ENCODE data around the gene ZNF587B. TPM values are rescaled to one million over a fixed set of nuclear protein-coding genes. Genes with fewer than 3 reads are reported as not detected.

The ZNF587B gene
- total RNA-seq, 6 donors from 2014 or later = 10.2 to 32.5 (median 16.4) TPM

DNA sequence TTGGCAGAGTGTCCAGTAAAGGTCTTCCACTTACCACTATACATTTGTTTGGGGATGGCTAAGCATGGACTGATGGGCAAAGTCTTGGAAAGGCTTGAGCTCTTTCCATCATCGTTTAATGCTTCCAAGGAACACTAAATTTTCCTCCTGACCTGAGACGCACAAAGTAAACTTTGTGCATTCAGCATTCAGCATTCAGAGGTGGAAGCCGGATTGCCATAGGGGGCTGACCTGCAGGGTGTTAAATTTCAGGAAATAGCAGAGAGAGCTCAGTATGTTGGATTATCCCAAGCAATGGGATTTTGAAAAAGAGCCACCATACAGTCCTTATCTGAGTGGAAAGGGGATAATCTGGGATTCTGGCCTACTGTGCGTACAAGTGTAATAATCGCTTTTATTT, 29.4 kb upstream of the ZNF587B start:
- no peak for ATAC-seq (ENCODE audit: low FRiP score in 2 of 2)
- TF ChIP-seq POLR2A (IDR thresholded peaks at IDR 0.05) = no peak
- TF ChIP-seq EP300 (IDR thresholded peaks at IDR 0.05) = no peak
- no peak for TF ChIP-seq POLR2AphosphoS5 (IDR thresholded peaks at IDR 0.05)
- TF ChIP-seq CTCF (IDR thresholded peaks at IDR 0.05) = no peak
- Histone ChIP-seq H3K36me3 (peaks cover 0 to 7% (median 0%) of the 10 kb centered on the region in 4 donors), H3K4me1 (peaks cover 8 to 40% (median 19%) of the 10 kb centered on the region in 4 donors), H3K9me3 (no peaks in the 10 kb centered on the region), H3K27me3 (no peaks in the 10 kb centered on the region), H3K27ac (peak overlapping the region in 1 of 4 donors; percentile 76), H3K4me3 (no peak overlapping the region)
- 84% methylated on average over 5 of the region's 5 CpGs for WGBS, 2 donors
- no peak for DNase-seq

DNA sequence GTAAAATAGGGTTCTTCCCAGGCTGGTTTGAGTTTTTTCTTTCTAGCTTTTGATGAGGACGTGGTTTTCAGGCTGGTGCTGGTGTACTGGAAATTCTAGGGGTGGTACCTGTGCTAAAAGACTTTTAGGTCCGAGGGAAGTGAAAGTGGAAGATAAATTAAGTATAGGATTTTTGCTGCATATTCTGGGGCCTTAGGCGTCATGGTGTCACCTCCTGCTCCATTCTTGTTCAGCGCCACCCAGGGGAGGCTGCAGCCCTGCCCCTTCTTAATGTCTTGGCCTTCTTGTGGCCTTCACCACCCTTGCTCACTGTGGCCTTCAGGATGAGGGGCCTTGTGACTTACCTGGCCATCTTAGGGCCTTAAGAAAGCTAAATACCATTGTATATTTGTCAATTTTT, 27.8 kb upstream of the ZNF587B start:
- H3K36me3 ChIP-seq = peaks cover 0 to 11% (median 0%) of the 10 kb centered on the region in 4 donors
- H3K9me3 ChIP-seq = no peaks in the 10 kb centered on the region
- no peaks in the 10 kb centered on the region for H3K27me3 ChIP-seq
- WGBS, 2 donors = 85 to 96% methylated on average over 4 of the region's 4 CpGs
- no peak for TF ChIP-seq EP300 (IDR thresholded peaks at IDR 0.05)
- no peak for TF ChIP-seq POLR2AphosphoS5 (IDR thresholded peaks at IDR 0.05)
- no peak for TF ChIP-seq POLR2A (IDR thresholded peaks at IDR 0.05)
- TF ChIP-seq CTCF (IDR thresholded peaks at IDR 0.05) = no peak
- DNase-seq (no peak), ATAC-seq (ENCODE audit: low FRiP score in 2 of 2) (no peak)
- H3K4me3 ChIP-seq = no peak overlapping the region
- H3K4me1 ChIP-seq = peaks cover 8 to 42% (median 19%) of the 10 kb centered on the region in 4 donors
- H3K27ac ChIP-seq = no peak overlapping the region

- H3K4me1 ChIP-seq = peaks cover 8 to 40% (median 19%) of the 10 kb centered on the region in 4 donors
- peak overlapping the region; percentile 56 to 87 (median 76) for H3K27ac ChIP-seq
- ATAC-seq (ENCODE audit: low FRiP score in 2 of 2) = no peak
- no peak for TF ChIP-seq POLR2AphosphoS5 (IDR thresholded peaks at IDR 0.05)
- TF ChIP-seq POLR2A (IDR thresholded peaks at IDR 0.05) = no peak
- no peak for TF ChIP-seq CTCF (IDR thresholded peaks at IDR 0.05)
- TF ChIP-seq EP300 (IDR thresholded peaks at IDR 0.05) = no peak
- H3K27me3 ChIP-seq = no peaks in the 10 kb centered on the region
- H3K9me3 ChIP-seq = no peaks in the 10 kb centered on the region
- WGBS, 2 donors = 9 to 15% methylated on average over 6 of the region's 6 CpGs
- no peak for DNase-seq
- peak overlapping the region; percentile 27 to 51 (median 48) for H3K4me3 ChIP-seq
- peaks cover 3 to 20% (median 6%) of the 10 kb centered on the region in 4 donors for H3K36me3 ChIP-seq
Measured at GRCh38 chr19:57803265-57803593, 26.9 kb upstream of the ZNF587B start.

DNA sequence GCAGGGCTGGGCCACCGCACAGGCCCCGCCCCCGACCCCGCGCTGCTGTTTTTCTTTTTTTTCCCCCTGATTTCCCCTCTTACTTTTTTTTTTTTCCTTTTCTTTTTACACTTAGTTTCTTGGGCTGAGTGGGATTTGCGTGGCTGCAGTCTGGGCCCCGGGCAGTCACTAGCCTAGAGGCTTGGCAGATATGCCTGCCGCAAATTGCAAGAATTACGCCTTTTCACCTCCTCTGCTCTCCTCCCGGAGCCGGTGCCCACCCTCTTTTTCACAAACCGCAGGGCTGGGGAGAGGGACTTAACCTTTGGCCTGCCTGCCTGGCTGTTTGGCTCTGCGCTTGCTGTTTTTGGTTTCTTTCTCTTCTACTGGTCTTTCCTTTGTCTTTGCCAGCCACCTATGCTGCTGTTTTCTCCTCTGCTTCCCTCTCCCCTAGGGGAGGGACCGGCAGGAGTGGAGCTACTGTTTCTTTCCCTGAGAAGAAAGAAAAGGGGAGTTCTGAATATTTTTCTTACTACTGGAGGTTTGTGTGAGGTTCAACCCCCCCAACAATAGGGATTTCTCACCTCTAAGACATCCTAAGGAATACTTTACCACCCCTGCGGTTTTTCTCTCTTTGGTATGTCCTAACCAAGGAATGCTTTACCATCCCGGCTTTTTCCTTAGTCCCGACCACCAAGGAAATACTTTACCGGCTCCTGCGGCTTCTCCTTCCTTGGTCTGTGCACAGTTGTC, 26.3 kb upstream of the ZNF587B start:
- Histone ChIP-seq H3K27ac (peak overlapping the region; percentile 56 to 87 (median 76)), H3K9me3 (no peaks in the 10 kb centered on the region), H3K27me3 (no peaks in the 10 kb centered on the region), H3K4me3 (peak overlapping the region; percentile 27 to 51 (median 48)), H3K4me1 (peaks cover 8 to 40% (median 16%) of the 10 kb centered on the region in 4 donors), H3K36me3 (peaks cover 7 to 24% (median 9%) of the 10 kb centered on the region in 4 donors)
- 2 to 8% methylated on average over 19 of the region's 19 CpGs for WGBS, 2 donors
- TF ChIP-seq CTCF (IDR thresholded peaks at IDR 0.05) (no peak), POLR2AphosphoS5 (IDR thresholded peaks at IDR 0.05) (no peak), EP300 (IDR thresholded peaks at IDR 0.05) (no peak), POLR2A (IDR thresholded peaks at IDR 0.05) (no peak)
- no peak for DNase-seq
- ATAC-seq (ENCODE audit: low FRiP score in 2 of 2) = peak; percentile 34 to 75

DNA sequence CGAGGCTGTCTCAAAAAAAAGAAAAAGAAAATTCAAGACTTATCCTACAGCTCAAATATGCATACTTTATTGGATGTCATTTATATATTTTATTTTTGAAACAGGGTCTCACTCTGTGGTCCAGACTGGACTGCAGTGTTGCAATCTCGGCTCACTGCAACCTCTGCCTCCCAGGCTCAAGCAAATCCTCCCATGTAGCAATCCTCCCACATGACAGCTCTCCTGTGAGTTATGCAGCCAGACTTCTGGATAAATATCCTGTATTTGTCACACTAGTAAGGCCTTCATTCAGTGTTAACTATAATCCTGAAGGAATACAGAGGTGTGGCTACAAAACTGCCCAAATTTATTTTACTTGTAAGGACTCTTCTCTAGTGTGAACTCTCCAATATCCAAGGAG, 22.6 kb upstream of the ZNF587B start:
- Histone ChIP-seq H3K4me3 (no peak overlapping the region), H3K27me3 (no peaks in the 10 kb centered on the region), H3K27ac (no peak overlapping the region), H3K4me1 (peaks cover 17 to 40% (median 28%) of the 10 kb centered on the region in 4 donors), H3K9me3 (no peaks in the 10 kb centered on the region), H3K36me3 (peaks cover 7 to 54% (median 21%) of the 10 kb centered on the region in 4 donors)
- TF ChIP-seq POLR2AphosphoS5 (IDR thresholded peaks at IDR 0.05) (no peak), EP300 (IDR thresholded peaks at IDR 0.05) (no peak), POLR2A (IDR thresholded peaks at IDR 0.05) (no peak), CTCF (IDR thresholded peaks at IDR 0.05) (no peak)
- ATAC-seq (ENCODE audit: low FRiP score in 2 of 2) = no peak
- DNase-seq = no peak
- 92 to 95% methylated on average over 2 of the region's 2 CpGs for WGBS, 2 donors
